Psoas muscle (tissue), 8 donors: ENCODE measurements around the gene CFB. TPM values are rescaled to one million over a fixed set of nuclear protein-coding genes. Genes with fewer than 3 reads are reported as not detected.

Experiments
- ATAC-seq, 4 donors: fragments of 200-7000 bp; cut with Tn5 transposase; one replicate each; pipeline ENCODE4 v1.9.1; 2020; ENCODE audit warnings: moderate library complexity in 3 of 4, mild to moderate bottlenecking in 2 of 4
- DNase-seq, 2 donors: peaks; one replicate each; pipeline ENCODE4 v3.0.0-alpha.2; 2020
- H3K27ac ChIP-seq: fragments of 200-600 bp; one replicate; pipeline ENCODE4 v1.8.0; 2022
- H3K27me3 ChIP-seq, 3 donors: fragments of 200-600 bp in 1 of 3; one replicate each; pipeline versions ENCODE4 v1.6.1 to v1.8.0; 2013 to 2022; ENCODE audit warnings: low read length in 2 of 3, mild to moderate bottlenecking in 2 of 3, moderate library complexity in 1 of 3; ENCODE audit not compliant: insufficient read depth in 3 of 3
- H3K36me3 ChIP-seq, 2 donors: fragments of 200-600 bp in 1 of 2; one replicate each; pipeline versions ENCODE4 v1.6.1 to v1.8.0; 2013 to 2022; ENCODE audit warnings: low read depth in 1 of 2, mild to moderate bottlenecking in 1 of 2, moderate library complexity in 1 of 2; ENCODE audit not compliant: insufficient read depth in 1 of 2
- H3K4me1 ChIP-seq: fragments of 200-600 bp; one replicate; pipeline ENCODE4 v1.8.0; 2022
- H3K4me3 ChIP-seq: fragments of 200-600 bp; one replicate; pipeline ENCODE4 v1.8.0; 2022; ENCODE audit warnings: mild to moderate bottlenecking
- H3K9me3 ChIP-seq: fragments of 200-600 bp; one replicate; pipeline ENCODE4 v1.8.0; 2022
- CTCF ChIP-seq: fragments of 200-600 bp; IDR thresholded peaks from one replicate; pipeline ENCODE4 v1.8.0; 2022; ENCODE audit warnings: antibody characterized with exemption
- WGBS, 3 donors: extraction: QIAGEN DNeasy Blood & Tissue Kit; methylation state at CpG; one replicate each; pipeline versions ENCODE4 v1.1.6 to v1.1.7; 2013; 5-methylcytosine and 5-hydroxymethylcytosine counted together
- intact Hi-C, 2 donors: fragments of 100-400 bp; cut with DNase I; formaldehyde crosslinking; loops; one replicate each; pipeline versions ENCODE4 v1.11.0 to v1.14.2; 2022
- polyA plus RNA-seq, 3 donors: library from polyadenylated mRNA; stranded (reverse); fragments of 200-250 nt; gene quantifications; one replicate each; pipeline ENCODE4 v1.2.3, GENCODE V29; 2013
- total RNA-seq, 4 donors: library from RNA; stranded (reverse); fragmentation: NEBNext Ultra II Directional in 2 of 4; extraction: Animal tissue kit (Norgen Biotek cat#: 25700) in 2 of 4; gene quantifications; one replicate each; pipeline versions ENCODE4 v1.2.1 to v1.2.4, GENCODE V29; 2021 to 2023
- donor health status: healthy with polysubstance abuse.
- donor health status: DM: no; HTN: no; CAD: no; lungs with moderate emphysema.
- donor health status: Bipolar disorder and iron deficiency.
- donor health status: healthy.
- donor health status: DM: yes; HTN: yes; CAD: no.
- donor health status: DM: no; HTN: no; CAD: no.
- donor health status: DM: no; HTN: no; CAD: no.
- donor health status: DM: yes; HTN: yes; CAD: no.

The CFB gene
- total and polyA plus RNA-seq, 7 donors: 1.6 to 5.8 (median 2.5) TPM

DNA sequence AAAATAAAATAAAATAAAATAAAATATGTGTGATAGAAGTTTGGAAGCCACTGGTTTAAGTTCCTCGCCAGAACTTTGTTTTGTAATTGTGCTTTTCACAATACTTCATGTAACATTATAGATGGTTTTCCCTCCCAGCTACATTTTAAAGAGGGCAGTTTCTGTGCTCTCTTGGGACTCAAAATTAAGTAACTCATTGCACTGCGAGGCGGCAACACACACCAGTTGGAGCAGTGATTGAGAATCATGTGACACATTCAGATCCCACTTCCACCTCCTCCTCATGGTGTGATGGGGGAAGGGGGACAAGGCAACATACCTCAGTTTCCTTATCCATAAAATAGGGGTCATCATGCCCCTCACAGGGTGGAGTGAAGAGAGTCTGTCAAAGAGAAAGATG is 10.9 kb upstream of the CFB start:
- no peak for DNase-seq
- WGBS, 3 donors: 57 to 60% (median 59%) methylated on average over 3 of the region's 3 CpGs

DNA sequence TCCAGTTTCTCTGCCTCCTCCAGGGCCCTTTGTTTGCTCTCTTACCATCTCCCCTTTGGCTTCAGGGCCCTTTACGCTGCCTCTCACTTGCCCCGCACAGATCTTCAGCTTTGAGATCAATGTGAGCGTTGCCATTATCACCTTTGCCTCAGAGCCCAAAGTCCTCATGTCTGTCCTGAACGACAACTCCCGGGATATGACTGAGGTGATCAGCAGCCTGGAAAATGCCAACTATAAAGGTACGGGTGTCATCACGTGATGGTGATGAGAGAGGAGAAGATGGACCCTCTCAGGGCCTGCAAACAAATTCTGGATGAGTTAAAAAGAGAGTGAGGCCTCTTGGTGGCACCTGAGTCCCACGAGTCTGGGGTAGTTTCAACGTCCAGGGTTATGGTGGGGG is 10.1 kb upstream of the CFB start:
- ATAC-seq (no peak), DNase-seq (no peak)
- intact Hi-C loops: no loop called here
- Histone ChIP-seq H3K4me3 (no peak overlapping the region), H3K4me1 (no peaks in the 10 kb centered on the region), H3K9me3 (no peaks in the 10 kb centered on the region), H3K27ac (no peak overlapping the region), H3K27me3 (no peaks in the 10 kb centered on the region), H3K36me3 (no peaks in the 10 kb centered on the region)
- no peak for TF ChIP-seq CTCF
- 77 to 80% (median 78%) methylated on average over 9 of the region's 9 CpGs for WGBS, 3 donors

More for the DNA sequence above, 10.9 kb upstream of the CFB start:
- H3K9me3 ChIP-seq: no peaks in the 10 kb centered on the region
- TF ChIP-seq CTCF: no peak
- H3K4me3 ChIP-seq: no peak overlapping the region
- ATAC-seq: no peak
- intact Hi-C loops: no loop called here
- H3K27ac ChIP-seq: no peak overlapping the region
- H3K4me1 ChIP-seq: no peaks in the 10 kb centered on the region
- no peaks in the 10 kb centered on the region for H3K27me3 ChIP-seq
- H3K36me3 ChIP-seq: no peaks in the 10 kb centered on the region

GRCh38 chr6:31940256-31940664 is 5.6 kb upstream of the CFB start:
- H3K9me3 ChIP-seq: no peaks in the 10 kb centered on the region
- no peaks in the 10 kb centered on the region for H3K4me1 ChIP-seq
- H3K27ac ChIP-seq: no peak overlapping the region
- ATAC-seq: no peak
- H3K36me3 ChIP-seq: no peaks in the 10 kb centered on the region
- intact Hi-C loops: no loop called here
- 1 to 3% (median 2%) methylated on average over 6 of the region's 6 CpGs for WGBS, 3 donors
- no peak overlapping the region for H3K4me3 ChIP-seq
- DNase-seq: no peak
- no peak for TF ChIP-seq CTCF
- H3K27me3 ChIP-seq: peaks cover 0 to 27% (median 0%) of the 10 kb centered on the region in 3 donors

DNA sequence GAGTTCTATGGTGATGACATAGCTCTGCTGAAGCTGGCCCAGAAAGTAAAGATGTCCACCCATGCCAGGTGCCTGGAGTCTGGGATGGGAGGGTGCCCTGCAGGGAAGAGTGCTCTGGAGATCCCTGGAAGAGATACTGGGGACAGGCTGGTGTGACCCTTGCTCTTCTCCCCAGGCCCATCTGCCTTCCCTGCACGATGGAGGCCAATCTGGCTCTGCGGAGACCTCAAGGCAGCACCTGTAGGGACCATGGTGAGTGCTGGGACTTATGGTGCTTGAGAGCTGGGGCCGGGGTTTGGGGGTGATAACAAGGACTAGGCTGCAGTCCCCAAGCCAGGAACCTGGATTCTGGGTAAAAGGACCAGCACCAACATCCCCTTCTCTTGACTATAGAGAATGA is 2.2 kb upstream of the CFB start:
- intact Hi-C loops: no loop called here
- WGBS, 3 donors: 79 to 83% (median 81%) methylated on average over 3 of the region's 3 CpGs
- DNase-seq: no peak

More for the DNA sequence above, 2.2 kb upstream of the CFB start:
- Histone ChIP-seq H3K27ac (no peak overlapping the region), H3K4me1 (no peaks in the 10 kb centered on the region), H3K27me3 (peaks cover 0 to 28% (median 0%) of the 10 kb centered on the region in 3 donors), H3K9me3 (no peaks in the 10 kb centered on the region), H3K4me3 (no peak overlapping the region), H3K36me3 (no peaks in the 10 kb centered on the region)
- no peak for TF ChIP-seq CTCF
- no peak for ATAC-seq
